A549 treated with AZD9567 at 1 μM for 4 hours (cell line): ENCODE data around the gene FBLN5. TPM values are rescaled to one million over a fixed set of nuclear protein-coding genes. Genes with fewer than 3 reads are reported as not detected.

Experiments
- total RNA-seq: library from RNA; stranded (reverse); fragments of 200-300 nt; extraction: Qiagen RNA extraction; gene quantifications from 5 replicates; pipeline ENCODE4 v1.2.3, GENCODE V29; 2022; ENCODE audit not compliant: insufficient read depth

The FBLN5 gene, protein sequence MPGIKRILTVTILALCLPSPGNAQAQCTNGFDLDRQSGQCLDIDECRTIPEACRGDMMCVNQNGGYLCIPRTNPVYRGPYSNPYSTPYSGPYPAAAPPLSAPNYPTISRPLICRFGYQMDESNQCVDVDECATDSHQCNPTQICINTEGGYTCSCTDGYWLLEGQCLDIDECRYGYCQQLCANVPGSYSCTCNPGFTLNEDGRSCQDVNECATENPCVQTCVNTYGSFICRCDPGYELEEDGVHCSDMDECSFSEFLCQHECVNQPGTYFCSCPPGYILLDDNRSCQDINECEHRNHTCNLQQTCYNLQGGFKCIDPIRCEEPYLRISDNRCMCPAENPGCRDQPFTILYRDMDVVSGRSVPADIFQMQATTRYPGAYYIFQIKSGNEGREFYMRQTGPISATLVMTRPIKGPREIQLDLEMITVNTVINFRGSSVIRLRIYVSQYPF
- 3.6 to 5.3 TPM (median 4.4 TPM) in 5 replicates for total RNA-seq

DNA sequence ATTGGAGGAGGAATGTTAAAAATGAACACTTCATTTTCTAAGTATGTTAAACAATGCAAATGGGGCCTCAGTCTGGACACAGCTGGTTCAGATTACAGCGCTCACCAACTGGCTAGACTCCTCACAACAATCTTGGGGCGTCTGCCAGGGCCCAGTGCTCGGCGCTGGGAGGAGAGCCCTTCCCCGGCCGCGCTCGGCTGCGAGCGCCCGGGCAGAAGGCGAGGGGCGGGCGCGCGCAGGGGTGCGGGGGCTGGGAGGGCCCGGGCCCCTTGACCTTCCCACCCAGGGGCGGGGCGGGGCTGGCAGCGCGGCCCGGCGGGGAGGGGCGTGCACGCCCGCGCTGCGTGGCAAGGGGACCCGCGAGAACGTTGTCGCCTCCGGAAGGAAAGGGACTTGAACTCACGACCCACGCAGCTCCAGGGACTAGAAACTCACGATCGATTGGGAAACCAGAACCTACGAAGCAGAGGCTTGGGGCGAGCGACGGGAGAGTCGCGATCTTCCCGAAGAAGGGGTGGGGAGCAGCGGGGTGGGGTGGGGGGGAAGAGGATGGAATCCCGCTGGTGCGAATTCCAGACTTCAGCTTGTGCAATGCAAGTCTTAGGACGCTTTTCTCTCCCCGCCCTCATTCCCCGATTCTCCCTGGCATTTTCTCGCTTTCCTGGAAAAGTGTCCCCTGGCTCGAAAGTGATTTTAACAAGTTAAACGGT, at the start of gene FBLN5:
FBLN5 (minus strand) TSS at position 220 of the 710 bp plus-strand sequence. CDS start 465 bp downstream, outside the sequence.

DNA sequence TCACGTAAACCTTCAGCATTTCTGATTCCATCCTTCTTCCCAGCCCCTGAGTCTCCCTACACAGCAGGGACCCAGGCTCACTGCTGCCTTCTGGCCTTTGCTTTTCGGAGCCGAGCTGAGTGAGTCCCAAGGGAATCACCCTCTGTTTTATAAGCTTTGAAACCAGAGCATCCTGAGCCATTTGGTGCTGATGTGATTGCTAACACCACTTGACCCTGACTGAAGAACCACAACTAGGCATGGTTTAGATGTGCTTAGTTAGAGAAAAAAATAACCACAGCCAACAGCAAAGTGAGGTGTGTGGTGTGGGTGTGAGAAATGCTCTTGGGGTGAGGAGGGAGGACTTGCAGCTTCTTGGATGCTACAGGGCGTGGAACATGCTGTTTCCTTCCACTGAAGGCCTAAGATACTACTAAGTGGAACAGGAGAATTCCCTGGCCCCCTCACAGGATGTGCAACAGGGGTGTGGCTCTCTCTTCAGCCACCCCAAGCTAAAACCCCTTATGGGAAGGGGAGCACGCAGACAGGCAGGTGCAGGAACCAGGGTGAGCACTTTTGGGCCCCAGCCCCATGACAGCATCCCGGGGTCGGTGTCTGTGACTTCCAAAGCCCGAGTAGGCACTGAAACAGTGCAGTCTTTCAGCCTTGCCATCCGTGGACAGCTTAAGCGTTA, 80.0 kb downstream of the FBLN5 start, which contains the start of gene TC2N:
TC2N (minus strand) TSS at position 221 of the 673 bp plus-strand sequence. CDS start 53,767 bp downstream, outside the sequence.

Other genes with a start within 250 kb of the FBLN5 start
- not detected in 5 replicates for gene CATSPERB, start 215.6 kb downstream of the FBLN5 start, total RNA-seq
- 0.60 to 0.85 TPM (median 0.72 TPM) in 5 replicates for gene TC2N, start 80.2 kb downstream of the FBLN5 start, total RNA-seq
- 6.1 to 9.7 TPM (median 9.3 TPM) in 5 replicates for gene TRIP11, start 92.4 kb upstream of the FBLN5 start, total RNA-seq
- 19.4 to 41.0 TPM (median 25.6 TPM) in 5 replicates for gene ATXN3, start 158.9 kb upstream of the FBLN5 start, total RNA-seq
- gene NDUFB1, start 174.0 kb upstream of the FBLN5 start, total RNA-seq: 341 to 568 TPM (median 350 TPM) in 5 replicates
- gene CPSF2, start 174.3 kb upstream of the FBLN5 start, total RNA-seq: 32.8 to 49.3 TPM (median 38.0 TPM) in 5 replicates